ENCODE measurements around the gene CEP68. TPM values are rescaled to one million over a fixed set of nuclear protein-coding genes. Genes with fewer than 3 reads are reported as not detected.
"Not testable (repeated sequence)": the region's sequence is repeated elsewhere in the genome, so short reads cannot be mapped to it uniquely, and the experiment has no call there.

CEP68 gene
- total and polyA plus RNA-seq, 8 donors: 4.4 to 13.2 (median 10.1) TPM

DNA sequence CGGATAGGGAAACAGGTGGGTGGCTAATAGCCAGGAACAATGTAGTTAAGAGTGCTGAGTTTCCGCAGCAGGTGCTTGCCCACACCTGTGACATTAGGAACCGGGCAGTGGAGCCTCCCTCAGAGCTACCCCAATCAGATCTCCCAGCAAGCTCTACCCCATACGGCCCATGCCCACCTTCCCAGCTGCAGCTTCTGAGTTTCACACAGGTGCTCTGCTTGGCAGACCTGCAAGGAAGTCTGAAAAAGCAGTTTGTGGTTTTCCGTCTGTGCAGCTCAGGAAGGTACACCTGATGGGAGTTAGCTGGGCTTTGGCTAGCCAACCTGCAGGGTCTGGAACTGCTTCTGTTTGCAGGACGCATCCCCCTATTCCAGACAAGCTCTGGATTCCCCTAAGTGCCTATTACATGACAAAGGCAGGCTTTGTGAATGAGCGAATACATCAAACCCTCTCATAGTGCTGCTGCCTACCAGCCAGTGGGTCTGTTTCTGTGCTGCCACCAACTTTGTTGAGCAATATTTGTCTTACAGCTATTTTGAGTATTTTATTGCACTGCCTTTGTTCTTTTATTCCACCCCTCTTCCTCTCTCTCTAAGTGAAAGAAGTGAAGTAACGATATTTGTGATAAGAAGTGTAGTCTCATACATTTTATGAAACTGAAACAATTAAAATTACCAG lies 24.7 kb upstream of the CEP68 start:
- no peaks in the 10 kb centered on the region for H3K9me3 ChIP-seq
- 8 to 12% methylated on average over 8 of the region's 8 CpGs for WGBS, 2 donors
- H3K27ac ChIP-seq: peak overlapping the region; percentile 19 to 81 (median 71)
- DNase-seq (peak in 4 of 6 donors; percentile 36 to 50 (median 42)), ATAC-seq (peak; percentile 72 to 81 (median 77)), FAIRE-seq (no peak)
- no peaks in the 10 kb centered on the region for H3K36me3 ChIP-seq
- peaks cover 0 to 16% (median 10%) of the 10 kb centered on the region in 3 donors for H3K4me1 ChIP-seq
- TF ChIP-seq, protein P1, sequence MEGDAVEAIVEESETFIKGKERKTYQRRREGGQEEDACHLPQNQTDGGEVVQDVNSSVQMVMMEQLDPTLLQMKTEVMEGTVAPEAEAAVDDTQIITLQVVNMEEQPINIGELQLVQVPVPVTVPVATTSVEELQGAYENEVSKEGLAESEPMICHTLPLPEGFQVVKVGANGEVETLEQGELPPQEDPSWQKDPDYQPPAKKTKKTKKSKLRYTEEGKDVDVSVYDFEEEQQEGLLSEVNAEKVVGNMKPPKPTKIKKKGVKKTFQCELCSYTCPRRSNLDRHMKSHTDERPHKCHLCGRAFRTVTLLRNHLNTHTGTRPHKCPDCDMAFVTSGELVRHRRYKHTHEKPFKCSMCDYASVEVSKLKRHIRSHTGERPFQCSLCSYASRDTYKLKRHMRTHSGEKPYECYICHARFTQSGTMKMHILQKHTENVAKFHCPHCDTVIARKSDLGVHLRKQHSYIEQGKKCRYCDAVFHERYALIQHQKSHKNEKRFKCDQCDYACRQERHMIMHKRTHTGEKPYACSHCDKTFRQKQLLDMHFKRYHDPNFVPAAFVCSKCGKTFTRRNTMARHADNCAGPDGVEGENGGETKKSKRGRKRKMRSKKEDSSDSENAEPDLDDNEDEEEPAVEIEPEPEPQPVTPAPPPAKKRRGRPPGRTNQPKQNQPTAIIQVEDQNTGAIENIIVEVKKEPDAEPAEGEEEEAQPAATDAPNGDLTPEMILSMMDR (IDR thresholded peaks at IDR 0.05): no peak
- H3K4me3 ChIP-seq: peak overlapping the region in 1 of 4 donors; percentile 11
- intact Hi-C loops (cut with DNase I): no loop called here
- no peaks in the 10 kb centered on the region for H3K27me3 ChIP-seq

DNA sequence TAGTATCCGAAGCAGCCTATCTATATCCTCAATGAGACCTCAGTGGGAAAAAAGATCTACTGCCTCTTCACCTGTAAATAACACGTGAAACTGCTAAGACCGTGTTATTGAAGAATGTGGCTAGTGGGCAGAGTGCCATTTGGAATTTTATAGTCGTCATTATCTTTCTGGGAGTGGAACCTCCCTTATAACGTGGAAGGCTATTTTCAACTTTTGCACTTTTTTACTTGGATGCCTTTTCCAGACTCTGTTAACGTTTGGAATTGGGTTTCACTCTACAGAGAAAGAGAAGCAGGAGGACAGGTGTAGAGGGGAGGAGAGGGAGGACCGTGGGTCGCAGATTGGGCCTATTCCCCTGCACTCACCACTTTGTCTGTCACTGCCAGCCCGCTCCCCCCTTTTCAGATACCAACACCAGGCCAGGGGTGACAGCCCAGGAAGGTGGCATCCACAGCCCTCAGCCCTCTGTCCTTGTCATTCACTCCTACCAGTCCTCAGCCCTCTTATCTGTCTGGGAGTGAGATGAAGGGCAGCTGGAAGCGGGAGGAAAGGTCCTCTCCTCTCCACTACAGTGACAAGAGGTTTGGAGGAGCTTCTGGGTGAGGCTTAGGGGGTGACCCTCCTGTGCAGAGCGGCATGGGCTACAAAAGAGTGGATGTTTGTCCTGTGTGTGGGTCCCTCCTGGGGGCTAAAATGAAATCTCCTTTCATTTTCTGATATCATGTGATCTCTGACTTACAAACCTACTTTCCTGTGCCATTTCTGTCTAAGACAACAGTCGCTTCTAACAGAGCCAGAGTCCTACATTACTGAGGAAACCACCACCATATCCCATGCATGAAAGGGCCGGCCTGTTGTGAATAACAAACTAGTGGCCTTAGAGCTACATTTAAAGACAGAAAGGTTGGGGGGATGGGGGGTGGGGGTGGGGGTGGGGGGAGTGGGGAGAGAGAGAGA lies 23.9 kb upstream of the CEP68 start:
- H3K4me3 ChIP-seq: peak overlapping the region in 1 of 4 donors; percentile 11

DNA sequence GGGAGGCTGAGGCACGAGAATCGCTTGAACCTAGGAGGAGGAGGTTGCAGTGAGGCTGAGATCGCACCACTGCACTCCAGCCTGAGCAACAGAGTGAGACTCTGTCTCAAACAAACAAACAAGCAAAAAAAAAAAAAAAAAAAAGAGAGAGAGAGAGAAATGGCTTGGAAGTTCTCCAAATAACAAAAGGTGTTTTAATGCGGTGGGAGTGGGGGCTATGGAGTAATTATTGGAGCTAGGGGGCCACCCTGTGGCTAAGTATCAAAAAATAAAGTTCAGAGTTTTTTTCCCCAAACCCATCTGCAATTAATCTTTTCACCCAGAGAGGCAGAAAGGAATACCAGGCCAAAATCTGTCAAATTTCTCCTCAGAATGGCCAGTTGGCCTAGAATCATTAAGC lies 23.0 kb upstream of the CEP68 start:
- DNase-seq (no peak), ATAC-seq (no peak), FAIRE-seq (no peak)
- Histone ChIP-seq H3K9me3 (no peaks in the 10 kb centered on the region), H3K4me3 (no peak overlapping the region), H3K27me3 (no peaks in the 10 kb centered on the region), H3K4me1 (peaks cover 0 to 16% (median 10%) of the 10 kb centered on the region in 3 donors), H3K27ac (no peak overlapping the region), H3K36me3 (no peaks in the 10 kb centered on the region)
- TF ChIP-seq, protein P1 (IDR thresholded peaks at IDR 0.05): no peak
- intact Hi-C loops (cut with DNase I): no loop called here
- 82 to 90% methylated on average over 4 of the region's 4 CpGs for WGBS, 2 donors

More for the DNA sequence above, 23.9 kb upstream of the CEP68 start:
- H3K9me3 ChIP-seq: no peaks in the 10 kb centered on the region
- WGBS, 2 donors: 44 to 46% methylated on average over 13 of the region's 13 CpGs
- no peaks in the 10 kb centered on the region for H3K36me3 ChIP-seq
- H3K27ac ChIP-seq: peak overlapping the region; percentile 19 to 81 (median 71)
- H3K4me1 ChIP-seq: peaks cover 0 to 16% (median 10%) of the 10 kb centered on the region in 3 donors
- DNase-seq (no peak), FAIRE-seq (no peak), ATAC-seq (peak; percentile 15 to 29 (median 25))
- H3K27me3 ChIP-seq: no peaks in the 10 kb centered on the region
- TF ChIP-seq, protein P1 (IDR thresholded peaks at IDR 0.05): no peak
- intact Hi-C loops (cut with DNase I): no loop called here

DNA sequence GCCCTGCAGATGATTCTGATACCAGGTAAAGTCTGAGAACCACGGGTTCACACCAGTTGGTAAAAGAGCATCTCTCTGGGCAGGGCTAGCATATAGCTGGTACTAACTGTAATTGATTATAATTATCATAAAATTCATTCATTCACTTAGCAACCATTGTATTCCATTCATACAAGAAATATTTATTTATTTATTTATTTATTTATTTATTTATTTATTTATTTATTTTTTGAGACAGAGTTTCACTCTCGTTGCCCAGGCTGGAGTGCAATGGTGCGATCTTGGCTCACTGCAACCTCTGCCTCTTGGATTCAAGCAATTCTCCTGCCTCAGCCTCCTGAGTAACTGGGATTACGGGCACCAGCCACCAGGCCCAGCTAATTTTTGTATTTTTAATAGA lies 22.5 kb upstream of the CEP68 start:
- DNase-seq; H3K4me3 ChIP-seq; intact Hi-C loops (cut with DNase I); ATAC-seq; FAIRE-seq; H3K36me3 ChIP-seq; H3K9me3 ChIP-seq; H3K27ac ChIP-seq; H3K27me3 ChIP-seq: not testable (repeated sequence)
- WGBS, 2 donors: 92 to 97% methylated on average over 4 of the region's 4 CpGs
- H3K4me1 ChIP-seq: peaks cover 0 to 16% (median 10%) of the 10 kb centered on the region in 3 donors

DNA sequence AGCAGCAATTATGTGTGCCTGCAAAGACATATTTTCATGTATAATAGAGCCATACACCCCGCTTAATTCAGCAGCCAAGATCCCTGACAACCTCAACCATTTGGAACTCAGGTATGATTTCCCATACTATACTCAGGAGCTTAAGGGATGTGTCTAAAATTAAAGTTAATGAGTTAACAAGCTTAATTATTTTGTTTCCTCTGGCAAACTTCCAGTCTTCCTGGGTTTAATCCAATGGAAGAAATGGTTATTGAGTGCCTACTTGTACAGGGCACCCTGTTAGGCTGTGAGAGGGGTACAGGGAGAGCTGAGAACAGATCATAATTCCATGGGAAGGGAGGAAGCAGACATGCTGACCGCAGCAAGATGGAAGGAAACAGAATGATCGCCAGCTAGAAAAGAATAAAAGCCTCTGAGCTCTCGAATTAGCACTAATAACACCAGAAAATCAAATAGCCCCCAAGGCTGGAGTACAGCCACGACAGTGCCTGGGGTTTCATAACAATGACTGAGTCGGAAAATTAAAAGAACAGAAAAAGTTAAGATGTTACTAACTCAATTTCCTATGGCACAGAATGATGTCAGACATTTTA lies 20.8 kb upstream of the CEP68 start:
- Histone ChIP-seq H3K27me3 (no peaks in the 10 kb centered on the region), H3K36me3 (no peaks in the 10 kb centered on the region), H3K4me3 (no peak overlapping the region), H3K9me3 (no peaks in the 10 kb centered on the region), H3K4me1 (peaks cover 0 to 16% (median 10%) of the 10 kb centered on the region in 3 donors), H3K27ac (no peak overlapping the region)
- no peak for ATAC-seq
- TF ChIP-seq, protein P1 (IDR thresholded peaks at IDR 0.05): no peak
- no peak for FAIRE-seq
- no peak for DNase-seq
- WGBS, 2 donors: 62 to 68% methylated on average over 6 of the region's 6 CpGs
- intact Hi-C loops (cut with DNase I): no loop called here
